HEK293T (cell line): ENCODE data around the gene NR2E1.

Source experiments
- BHLHE40 ChIP-seq: fragments of 450-650 bp; IDR thresholded peaks from 2 replicates; pipeline ENCODE4 v1.6.1; 2016; ENCODE audit warnings: mild to moderate bottlenecking, moderate library complexity, borderline replicate concordance
- CTBP1 ChIP-seq: fragments of 450-650 bp; IDR thresholded peaks from 2 replicates; pipeline ENCODE4 v1.6.1; 2016; ENCODE audit warnings: borderline replicate concordance
- ELF4 ChIP-seq: fragments of 450-650 bp; IDR thresholded peaks from 2 replicates; pipeline ENCODE4 v1.6.1; 2017; ENCODE audit warnings: antibody characterized with exemption
- FOXA1 ChIP-seq: fragments of 450-650 bp; IDR thresholded peaks from 2 replicates; pipeline ENCODE4 v1.6.1; 2016; ENCODE audit warnings: mild to moderate bottlenecking
- FOXK2 ChIP-seq: fragments of 450-650 bp; IDR thresholded peaks from 2 replicates; pipeline ENCODE4 v1.6.1; 2016; ENCODE audit warnings: mild to moderate bottlenecking
- FOXM1 ChIP-seq: fragments of 450-650 bp; IDR thresholded peaks from 2 replicates; pipeline ENCODE4 v1.6.1; 2017; ENCODE audit warnings: mild to moderate bottlenecking, borderline replicate concordance
- L3MBTL2 ChIP-seq: fragments of 450-650 bp; conservative IDR thresholded peaks from 2 replicates; pipeline ENCODE4 v1.6.1; 2016; ENCODE audit warnings: mild to moderate bottlenecking
- SP1 ChIP-seq: fragments of 450-650 bp; IDR thresholded peaks from 2 replicates; pipeline ENCODE4 v1.6.1; 2017
- SUZ12 ChIP-seq: fragments of 450-650 bp; IDR thresholded peaks from 2 replicates; pipeline ENCODE4 v1.6.1; 2016; ENCODE audit warnings: mild to moderate bottlenecking
- TARDBP ChIP-seq: fragments of 450-650 bp; IDR thresholded peaks from 2 replicates; pipeline ENCODE4 v1.6.1; 2016
- ZNF384 ChIP-seq: fragments of 450-650 bp; IDR thresholded peaks from 2 replicates; pipeline ENCODE4 v1.6.1; 2016
- TF ChIP-seq, protein P1 (sequence below): fragments of 450-650 bp; IDR thresholded peaks from 2 replicates; pipeline ENCODE4 v1.6.1; 2016

DNA sequence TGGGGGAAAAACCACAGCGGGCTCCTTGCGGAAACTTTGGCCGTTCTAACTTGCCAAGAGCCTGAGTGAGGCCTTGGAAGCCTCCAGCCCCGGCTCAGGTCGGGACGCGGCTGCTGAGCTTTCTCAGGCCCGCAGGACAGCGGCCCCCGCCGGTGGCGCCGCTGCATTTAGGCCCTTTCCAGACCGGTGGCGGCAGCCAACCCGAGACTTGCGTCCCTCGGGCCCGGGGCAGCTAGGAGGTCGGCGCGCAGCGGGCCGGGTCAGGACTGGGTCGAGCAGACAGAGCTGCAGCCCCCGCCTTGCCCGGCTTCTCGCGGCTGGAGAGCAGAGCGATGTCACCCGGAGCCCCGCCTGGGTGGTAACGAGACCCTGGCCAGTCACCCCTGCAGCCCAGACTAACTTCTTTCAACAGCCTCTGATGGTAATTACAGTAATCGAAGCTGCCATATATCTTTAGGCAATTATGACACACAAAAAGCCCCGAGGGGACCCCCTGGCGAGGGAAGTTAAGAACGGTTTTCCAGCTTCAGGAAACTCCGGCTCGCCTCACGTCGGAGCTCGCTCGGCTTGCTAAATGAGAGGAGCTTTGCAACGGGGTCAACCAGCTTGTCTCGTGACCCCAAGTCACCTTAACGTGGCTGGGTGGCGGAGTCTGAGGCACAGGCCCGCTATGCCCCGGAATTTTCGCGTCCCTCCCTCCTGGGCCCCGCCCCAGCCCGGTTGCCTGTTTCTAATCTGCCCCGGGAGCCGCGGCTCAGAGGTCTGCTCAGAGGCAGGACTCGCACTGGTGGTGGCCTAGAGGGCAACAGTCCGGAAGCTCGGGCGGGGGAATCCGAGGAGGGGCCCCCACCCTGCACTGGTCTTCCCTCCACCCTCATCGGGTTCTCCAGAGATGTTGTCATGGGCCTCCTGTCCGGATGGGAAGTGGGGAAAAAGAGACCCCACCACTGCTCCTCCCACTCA is 3.0 kb downstream of the NR2E1 start:
- TF ChIP-seq CTBP1 = no peak
- TF ChIP-seq ELF4 = no peak
- TF ChIP-seq L3MBTL2 = no peak
- TF ChIP-seq FOXM1 = no peak
- no peak for TF ChIP-seq SUZ12
- TF ChIP-seq FOXA1 = no peak
- TF ChIP-seq SP1 = no peak
- TF ChIP-seq ZNF384 = no peak
- TF ChIP-seq TARDBP = no peak
- TF ChIP-seq FOXK2 = no peak
- TF ChIP-seq BHLHE40 = no peak
- TF ChIP-seq, protein P1, sequence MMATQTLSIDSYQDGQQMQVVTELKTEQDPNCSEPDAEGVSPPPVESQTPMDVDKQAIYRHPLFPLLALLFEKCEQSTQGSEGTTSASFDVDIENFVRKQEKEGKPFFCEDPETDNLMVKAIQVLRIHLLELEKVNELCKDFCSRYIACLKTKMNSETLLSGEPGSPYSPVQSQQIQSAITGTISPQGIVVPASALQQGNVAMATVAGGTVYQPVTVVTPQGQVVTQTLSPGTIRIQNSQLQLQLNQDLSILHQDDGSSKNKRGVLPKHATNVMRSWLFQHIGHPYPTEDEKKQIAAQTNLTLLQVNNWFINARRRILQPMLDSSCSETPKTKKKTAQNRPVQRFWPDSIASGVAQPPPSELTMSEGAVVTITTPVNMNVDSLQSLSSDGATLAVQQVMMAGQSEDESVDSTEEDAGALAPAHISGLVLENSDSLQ = no peak
